ENCODE measurements around the gene PXYLP1. TPM values are rescaled to one million over a fixed set of nuclear protein-coding genes. Genes with fewer than 3 reads are reported as not detected.
A peak's percentile ranks its signal among the peaks of the same experiment; 100 is the strongest.

Gene PXYLP1
- total RNA-seq, 1 donor from 2014 or later = 26.1 TPM

DNA sequence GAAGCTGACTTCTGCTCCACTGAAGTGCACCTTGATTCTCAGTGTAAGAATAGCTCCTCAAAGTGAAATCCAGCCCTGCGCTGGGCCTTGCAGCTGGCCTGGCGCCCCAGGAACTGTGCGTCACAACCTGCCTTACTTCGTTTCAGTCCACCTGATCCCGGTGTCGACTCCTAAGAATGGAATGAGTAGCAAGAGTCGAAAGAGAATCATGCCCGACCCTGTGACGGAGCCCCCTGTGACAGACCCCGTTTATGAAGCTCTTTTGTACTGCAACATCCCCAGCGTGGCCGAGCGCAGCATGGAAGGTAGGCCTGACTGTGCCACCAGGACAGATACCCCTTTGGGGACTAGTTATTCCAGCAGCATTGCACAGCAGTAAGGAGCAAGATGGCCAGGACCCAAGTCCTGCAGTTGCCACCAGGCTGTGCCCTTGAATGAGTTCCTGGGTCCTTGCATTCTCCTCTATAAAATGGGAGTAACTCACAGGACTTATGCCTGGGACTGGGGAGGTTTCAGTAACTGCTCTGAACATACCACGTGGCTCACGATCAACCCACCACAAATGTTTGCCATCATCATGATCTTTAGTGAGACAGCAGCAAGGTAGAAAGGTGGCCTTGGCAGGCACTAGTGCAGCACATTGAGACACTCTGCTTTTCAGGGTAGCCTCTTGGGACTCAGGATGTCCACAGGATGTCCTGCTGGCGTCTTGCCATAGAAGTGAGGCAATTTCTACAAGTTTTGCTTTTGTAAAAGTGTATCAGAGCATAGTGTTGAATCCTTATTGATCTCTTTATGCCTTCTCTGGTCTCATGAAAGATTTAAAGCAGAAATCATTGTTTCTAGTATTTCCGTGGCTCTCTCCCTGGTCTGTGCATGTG is 46.8 kb downstream of the PXYLP1 start:
- Mint-ChIP-seq H3K9me3 (no peaks in the 10 kb centered on the region), H3K4me1 (ENCODE audit: unreplicated experiment) (peaks cover 8% of the 10 kb centered on the region), H3K4me3 (no peak overlapping the region), H3K27me3 (no peaks in the 10 kb centered on the region), H3K36me3 (peaks cover 20% of the 10 kb centered on the region), H3K27ac (no peak overlapping the region)
- no peak for DNase-seq (ENCODE audit: extremely low spot score, unreplicated experiment)
- TF ChIP-seq, protein P1, sequence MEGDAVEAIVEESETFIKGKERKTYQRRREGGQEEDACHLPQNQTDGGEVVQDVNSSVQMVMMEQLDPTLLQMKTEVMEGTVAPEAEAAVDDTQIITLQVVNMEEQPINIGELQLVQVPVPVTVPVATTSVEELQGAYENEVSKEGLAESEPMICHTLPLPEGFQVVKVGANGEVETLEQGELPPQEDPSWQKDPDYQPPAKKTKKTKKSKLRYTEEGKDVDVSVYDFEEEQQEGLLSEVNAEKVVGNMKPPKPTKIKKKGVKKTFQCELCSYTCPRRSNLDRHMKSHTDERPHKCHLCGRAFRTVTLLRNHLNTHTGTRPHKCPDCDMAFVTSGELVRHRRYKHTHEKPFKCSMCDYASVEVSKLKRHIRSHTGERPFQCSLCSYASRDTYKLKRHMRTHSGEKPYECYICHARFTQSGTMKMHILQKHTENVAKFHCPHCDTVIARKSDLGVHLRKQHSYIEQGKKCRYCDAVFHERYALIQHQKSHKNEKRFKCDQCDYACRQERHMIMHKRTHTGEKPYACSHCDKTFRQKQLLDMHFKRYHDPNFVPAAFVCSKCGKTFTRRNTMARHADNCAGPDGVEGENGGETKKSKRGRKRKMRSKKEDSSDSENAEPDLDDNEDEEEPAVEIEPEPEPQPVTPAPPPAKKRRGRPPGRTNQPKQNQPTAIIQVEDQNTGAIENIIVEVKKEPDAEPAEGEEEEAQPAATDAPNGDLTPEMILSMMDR (conservative IDR thresholded peaks at IDR 0.05) = no peak

DNA sequence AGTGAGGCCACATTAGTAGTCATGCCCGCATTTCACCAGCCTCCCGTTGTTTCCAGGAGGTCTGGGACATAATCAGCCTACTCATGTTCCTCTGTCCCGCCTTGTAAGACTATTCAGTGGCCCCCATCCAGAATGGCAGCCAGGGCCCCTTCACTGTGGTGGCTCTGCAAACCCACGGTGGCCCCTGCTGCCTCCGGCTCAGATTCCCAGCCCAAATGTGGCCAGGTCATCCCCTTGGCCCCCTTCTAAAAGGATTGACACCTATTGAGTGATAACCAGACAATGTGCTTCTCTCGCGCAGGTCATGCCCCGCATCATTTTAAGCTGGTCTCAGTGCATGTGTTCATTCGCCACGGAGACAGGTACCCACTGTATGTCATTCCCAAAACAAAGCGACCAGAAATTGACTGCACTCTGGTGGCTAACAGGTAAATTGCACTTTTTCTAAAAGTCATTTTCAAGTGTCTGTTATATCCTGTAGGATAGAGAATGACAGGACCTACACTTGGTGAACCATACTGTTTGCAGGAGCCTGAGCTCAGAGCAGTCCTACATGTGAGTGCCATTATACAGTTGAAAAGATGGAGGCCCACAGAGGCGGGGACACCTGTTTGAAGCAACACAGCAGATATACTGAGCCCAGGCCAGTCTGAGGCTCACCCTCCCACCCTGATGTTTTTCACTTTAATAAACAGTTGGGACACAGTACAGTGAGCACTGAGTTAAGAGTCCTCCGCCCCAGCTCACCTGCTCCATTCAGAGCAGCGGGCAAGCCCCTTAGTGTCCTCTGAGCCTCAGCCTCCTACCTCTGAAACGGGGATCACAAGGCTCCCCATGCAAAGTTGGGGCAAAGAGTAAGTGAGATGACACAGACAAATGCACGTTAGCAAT is 47.7 kb downstream of the PXYLP1 start:
- DNase-seq (ENCODE audit: extremely low spot score, unreplicated experiment) = no peak
- H3K9me3 Mint-ChIP-seq = no peaks in the 10 kb centered on the region
- no peaks in the 10 kb centered on the region for H3K27me3 Mint-ChIP-seq
- H3K4me1 Mint-ChIP-seq (ENCODE audit: unreplicated experiment) = peaks cover 8% of the 10 kb centered on the region
- peaks cover 19% of the 10 kb centered on the region for H3K36me3 Mint-ChIP-seq
- H3K27ac Mint-ChIP-seq = no peak overlapping the region
- H3K4me3 Mint-ChIP-seq = no peak overlapping the region
- TF ChIP-seq, protein P1 (conservative IDR thresholded peaks at IDR 0.05) = peak; percentile 75

DNA sequence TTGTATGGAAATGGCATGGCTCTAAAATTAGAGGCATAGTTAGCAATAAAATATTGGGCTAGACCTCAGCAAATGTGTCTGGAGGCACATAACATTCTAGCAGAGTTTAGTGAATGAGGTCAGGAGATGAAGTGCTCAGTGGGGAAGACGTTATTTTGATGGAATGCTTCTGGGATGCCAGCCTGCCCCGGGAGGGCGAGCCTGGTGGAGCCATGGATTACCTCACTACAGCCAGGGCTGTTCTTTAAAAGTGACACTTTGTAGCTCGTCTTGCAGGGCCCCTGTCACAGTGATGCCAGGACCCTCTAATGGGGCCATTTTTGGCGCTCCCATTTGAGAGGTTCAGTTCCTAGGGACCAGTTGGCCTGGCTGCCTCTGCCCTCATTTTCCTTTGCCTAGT is 48.5 kb downstream of the PXYLP1 start:
- TF ChIP-seq, protein P1 (conservative IDR thresholded peaks at IDR 0.05) = no peak
- H3K4me1 Mint-ChIP-seq (ENCODE audit: unreplicated experiment) = peaks cover 8% of the 10 kb centered on the region

DNA sequence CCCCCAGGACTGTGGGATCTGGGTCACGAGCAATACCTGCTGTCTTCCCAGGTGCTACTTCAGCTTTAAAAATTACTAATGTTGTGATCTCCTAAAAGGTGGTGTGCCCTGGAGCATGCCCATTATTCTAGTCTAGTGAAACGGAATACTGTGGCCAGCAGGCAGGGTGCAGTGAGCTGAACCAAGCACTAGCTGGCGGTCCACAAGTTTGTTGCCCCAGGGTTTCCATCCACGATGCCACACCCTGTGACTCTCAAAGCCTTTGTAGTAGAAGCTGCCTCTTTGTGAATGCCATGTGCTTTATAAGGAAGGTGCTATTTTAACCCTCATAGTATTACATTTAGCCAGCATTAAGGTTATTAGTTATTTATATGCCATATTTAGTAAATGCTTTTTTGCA is 49.1 kb downstream of the PXYLP1 start:
- no peaks in the 10 kb centered on the region for H3K27me3 Mint-ChIP-seq
- TF ChIP-seq, protein P1 (conservative IDR thresholded peaks at IDR 0.05) = no peak
- H3K9me3 Mint-ChIP-seq = no peaks in the 10 kb centered on the region
- no peak overlapping the region for H3K4me3 Mint-ChIP-seq
- peaks cover 8% of the 10 kb centered on the region for H3K4me1 Mint-ChIP-seq (ENCODE audit: unreplicated experiment)
- DNase-seq (ENCODE audit: extremely low spot score, unreplicated experiment) = no peak
- H3K27ac Mint-ChIP-seq = no peak overlapping the region
- H3K36me3 Mint-ChIP-seq = peaks cover 15% of the 10 kb centered on the region

More for the DNA sequence above, 48.5 kb downstream of the PXYLP1 start:
- Mint-ChIP-seq H3K4me3 (no peak overlapping the region), H3K27me3 (no peaks in the 10 kb centered on the region), H3K9me3 (no peaks in the 10 kb centered on the region), H3K36me3 (peaks cover 15% of the 10 kb centered on the region), H3K27ac (no peak overlapping the region)
- DNase-seq (ENCODE audit: extremely low spot score, unreplicated experiment) = no peak

DNA sequence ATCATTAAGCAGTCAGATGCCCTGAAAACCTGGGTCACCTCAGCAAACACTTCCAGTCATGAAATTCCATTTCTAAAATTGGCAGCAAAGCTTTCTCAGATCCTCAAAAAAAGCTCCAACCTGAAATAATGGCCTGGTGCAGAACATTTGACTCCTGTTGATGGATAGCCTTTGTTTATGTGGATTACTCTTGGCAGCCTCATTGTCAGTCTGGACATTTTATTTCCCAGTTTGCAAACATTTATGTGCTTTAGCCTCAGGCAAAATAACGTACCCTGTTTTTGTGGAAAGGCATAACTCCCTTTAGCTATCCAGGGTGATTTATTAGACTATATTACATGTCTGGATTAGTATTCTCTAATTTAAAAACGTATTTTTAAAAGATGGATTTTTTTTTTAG is 53.9 kb downstream of the PXYLP1 start:
- TF ChIP-seq, protein P1 (conservative IDR thresholded peaks at IDR 0.05) = no peak
- no peak overlapping the region for H3K4me3 Mint-ChIP-seq
- H3K36me3 Mint-ChIP-seq = peaks cover 34% of the 10 kb centered on the region
- peaks cover 4% of the 10 kb centered on the region for H3K4me1 Mint-ChIP-seq (ENCODE audit: unreplicated experiment)
- no peaks in the 10 kb centered on the region for H3K27me3 Mint-ChIP-seq
- no peaks in the 10 kb centered on the region for H3K9me3 Mint-ChIP-seq
- H3K27ac Mint-ChIP-seq = no peak overlapping the region
- DNase-seq (ENCODE audit: extremely low spot score, unreplicated experiment) = no peak

Measured in type B pancreatic cell (in vitro differentiated cells).